ENCODE data around the gene POU4F1. TPM values are rescaled to one million over a fixed set of nuclear protein-coding genes. Genes with fewer than 3 reads are reported as not detected.

The POU4F1 gene
- total RNA-seq, 4 donors from 2014 or later = not detected

- no peaks in the 10 kb centered on the region for H3K9me3 ChIP-seq
- no peak overlapping the region for H3K27ac ChIP-seq
- peaks cover 0 to 34% (median 20%) of the 10 kb centered on the region in 4 donors for H3K4me1 ChIP-seq
- peak overlapping the region; percentile 22 to 57 (median 44) for H3K4me3 ChIP-seq
- peaks cover 12 to 72% of the 10 kb centered on the region in 2 donors for H3K27me3 ChIP-seq
- WGBS, 2 donors = 23% methylated on average over 22 to 33 of the region's 33 CpGs
- TF ChIP-seq POLR2A (IDR thresholded peaks at IDR 0.05) (no peak), EP300 (IDR thresholded peaks at IDR 0.05) (no peak), CTCF (IDR thresholded peaks at IDR 0.05) (no peak)
- H3K36me3 ChIP-seq = peaks cover 0 to 11% (median 0%) of the 10 kb centered on the region in 3 donors
- DNase-seq (ENCODE audit: low spot score in 2 of 2) = no peak
These were observed 6.3 kb upstream of the POU4F1 start for GRCh38 chr13:78609464-78610205.

- no peaks in the 10 kb centered on the region for H3K9me3 ChIP-seq
- no peak for TF ChIP-seq CTCF (IDR thresholded peaks at IDR 0.05)
- TF ChIP-seq EP300 (IDR thresholded peaks at IDR 0.05) = no peak
- TF ChIP-seq POLR2A (IDR thresholded peaks at IDR 0.05) = no peak
- H3K4me3 ChIP-seq = peak overlapping the region; percentile 22 to 57 (median 44)
- 2 to 3% methylated on average over 50 to 51 of the region's 54 CpGs for WGBS, 2 donors
- DNase-seq (ENCODE audit: low spot score in 2 of 2) = no peak
- H3K4me1 ChIP-seq = peaks cover 0 to 38% (median 20%) of the 10 kb centered on the region in 4 donors
- H3K27ac ChIP-seq = no peak overlapping the region
- H3K27me3 ChIP-seq = peaks cover 12 to 79% of the 10 kb centered on the region in 2 donors
- peaks cover 0 to 3% (median 0%) of the 10 kb centered on the region in 3 donors for H3K36me3 ChIP-seq
These were observed 5.5 kb upstream of the POU4F1 start for GRCh38 chr13:78608688-78609463.

GRCh38 chr13:78608252-78608687, 4.9 kb upstream of the POU4F1 start:
- H3K36me3 ChIP-seq = no peaks in the 10 kb centered on the region
- H3K27me3 ChIP-seq = peaks cover 12 to 85% of the 10 kb centered on the region in 2 donors
- no peak for DNase-seq (ENCODE audit: low spot score in 2 of 2)
- H3K9me3 ChIP-seq = no peaks in the 10 kb centered on the region
- WGBS, 2 donors = 11 to 14% methylated on average over 12 to 15 of the region's 15 CpGs
- TF ChIP-seq EP300 (IDR thresholded peaks at IDR 0.05) (peak in 1 of 2 donors; percentile 3), CTCF (IDR thresholded peaks at IDR 0.05) (no peak), POLR2A (IDR thresholded peaks at IDR 0.05) (no peak)
- H3K4me3 ChIP-seq = peak overlapping the region; percentile 22 to 57 (median 44)
- peaks cover 0 to 44% (median 23%) of the 10 kb centered on the region in 4 donors for H3K4me1 ChIP-seq
- no peak overlapping the region for H3K27ac ChIP-seq

- 15 to 21% methylated on average over 41 to 42 of the region's 42 CpGs for WGBS, 2 donors
- Histone ChIP-seq H3K4me1 (peaks cover 0 to 51% (median 26%) of the 10 kb centered on the region in 4 donors), H3K36me3 (no peaks in the 10 kb centered on the region), H3K9me3 (no peaks in the 10 kb centered on the region), H3K4me3 (peak overlapping the region in 1 of 4 donors; percentile 17), H3K27me3 (peaks cover 12 to 90% of the 10 kb centered on the region in 2 donors), H3K27ac (no peak overlapping the region)
- no peak for TF ChIP-seq EP300 (IDR thresholded peaks at IDR 0.05)
- TF ChIP-seq POLR2A (IDR thresholded peaks at IDR 0.05) = no peak
- TF ChIP-seq CTCF (IDR thresholded peaks at IDR 0.05) = no peak
- DNase-seq (ENCODE audit: low spot score in 2 of 2) = no peak
These were observed 4.3 kb upstream of the POU4F1 start for GRCh38 chr13:78607409-78608251.
